GM12801 (cell line): ENCODE results near the gene MAD1L1.

Experiments used
- TF ChIP-seq, protein P1 (sequence below): IDR thresholded peaks from one replicate; pipeline ENCODE4 v1.5.1; 2011; ENCODE audit warnings: control low read depth; ENCODE audit not compliant: insufficient read length; ENCODE audit errors: extremely low read depth

Gene MAD1L1

DNA sequence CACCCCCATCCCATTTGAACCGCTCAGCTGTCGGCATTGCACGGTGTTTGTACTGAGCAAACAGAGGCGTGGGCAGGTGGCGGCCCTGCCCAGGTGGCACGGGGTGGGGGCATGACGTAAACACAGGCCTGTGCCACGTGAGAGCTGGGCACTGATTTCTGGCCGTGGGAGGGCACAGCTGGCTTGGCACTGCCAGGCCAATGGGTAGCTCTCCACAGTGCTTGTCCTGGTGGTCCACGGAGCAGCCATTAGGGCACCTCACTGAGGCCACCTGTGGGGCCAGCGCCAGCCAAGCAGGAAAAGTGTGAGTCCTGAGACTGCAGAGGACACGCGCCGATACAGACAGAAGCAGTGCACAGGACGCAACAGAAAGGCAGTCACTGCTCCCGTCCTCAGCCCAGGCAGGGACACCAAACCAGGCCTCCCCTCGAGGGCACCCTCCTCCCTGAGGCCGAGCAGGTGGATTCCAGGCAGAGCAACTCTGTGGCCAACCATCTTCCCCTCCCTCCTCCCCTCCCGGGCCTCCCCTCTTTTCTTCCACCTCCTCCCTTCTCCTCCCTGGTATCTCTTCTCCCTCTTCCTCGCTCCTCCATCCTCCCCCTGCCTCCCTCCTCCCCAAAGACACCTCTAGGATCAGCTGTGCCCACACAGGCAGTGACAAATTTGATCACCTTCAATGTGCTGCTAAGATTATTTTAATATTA, 303.9 kb downstream of the MAD1L1 start:
- TF ChIP-seq, protein P1, sequence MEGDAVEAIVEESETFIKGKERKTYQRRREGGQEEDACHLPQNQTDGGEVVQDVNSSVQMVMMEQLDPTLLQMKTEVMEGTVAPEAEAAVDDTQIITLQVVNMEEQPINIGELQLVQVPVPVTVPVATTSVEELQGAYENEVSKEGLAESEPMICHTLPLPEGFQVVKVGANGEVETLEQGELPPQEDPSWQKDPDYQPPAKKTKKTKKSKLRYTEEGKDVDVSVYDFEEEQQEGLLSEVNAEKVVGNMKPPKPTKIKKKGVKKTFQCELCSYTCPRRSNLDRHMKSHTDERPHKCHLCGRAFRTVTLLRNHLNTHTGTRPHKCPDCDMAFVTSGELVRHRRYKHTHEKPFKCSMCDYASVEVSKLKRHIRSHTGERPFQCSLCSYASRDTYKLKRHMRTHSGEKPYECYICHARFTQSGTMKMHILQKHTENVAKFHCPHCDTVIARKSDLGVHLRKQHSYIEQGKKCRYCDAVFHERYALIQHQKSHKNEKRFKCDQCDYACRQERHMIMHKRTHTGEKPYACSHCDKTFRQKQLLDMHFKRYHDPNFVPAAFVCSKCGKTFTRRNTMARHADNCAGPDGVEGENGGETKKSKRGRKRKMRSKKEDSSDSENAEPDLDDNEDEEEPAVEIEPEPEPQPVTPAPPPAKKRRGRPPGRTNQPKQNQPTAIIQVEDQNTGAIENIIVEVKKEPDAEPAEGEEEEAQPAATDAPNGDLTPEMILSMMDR = no peak

DNA sequence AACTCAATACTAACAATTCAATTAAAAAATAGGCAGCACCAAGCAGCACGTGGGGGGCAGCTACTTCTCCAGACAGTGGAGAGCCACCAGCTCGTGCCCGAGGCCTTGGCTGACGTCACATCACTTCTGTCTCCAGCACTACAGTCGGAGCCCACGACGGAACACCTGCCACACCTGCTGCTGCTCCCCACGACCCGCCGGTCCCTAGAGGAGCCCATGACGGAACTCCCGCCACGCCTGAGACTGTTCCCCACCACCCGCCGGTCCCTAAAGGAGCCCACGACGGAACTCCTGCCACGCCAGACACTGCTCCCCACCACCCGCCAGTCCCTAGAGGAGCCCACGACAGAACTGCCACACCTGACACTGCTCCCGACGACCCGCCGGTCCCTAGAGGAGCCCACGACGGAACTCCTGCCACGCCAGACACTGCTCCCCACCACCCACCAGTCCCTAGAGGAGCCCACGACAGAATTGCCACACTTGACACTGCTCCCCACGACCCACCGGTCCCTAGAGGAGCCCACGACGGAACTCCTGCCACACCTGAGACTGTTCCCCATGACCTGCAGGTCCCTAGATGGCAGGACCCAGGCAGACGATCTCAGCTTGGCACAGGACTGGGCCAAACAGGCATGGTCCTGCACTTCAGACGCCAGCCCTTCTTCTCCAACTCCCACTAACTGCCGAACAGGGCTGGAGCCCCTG, 304.7 kb downstream of the MAD1L1 start:
- TF ChIP-seq, protein P1 = no peak

DNA sequence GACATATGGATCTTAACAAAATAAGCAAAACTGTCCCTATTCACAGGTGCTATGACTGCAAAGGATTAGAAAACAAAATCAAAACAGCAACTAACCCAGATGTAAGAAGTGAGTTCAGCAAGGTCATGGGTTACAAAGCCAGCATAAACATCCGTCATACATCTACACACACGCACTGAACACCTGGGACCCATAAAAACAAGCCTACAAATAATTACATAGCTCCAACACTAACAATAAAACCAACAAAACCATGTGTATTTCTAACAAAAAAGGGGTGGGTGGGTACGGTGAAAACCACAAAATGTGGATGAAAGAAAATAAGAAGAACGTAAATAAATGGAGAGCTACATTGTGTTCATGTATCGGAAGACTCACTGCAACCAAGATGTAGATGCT, 305.8 kb downstream of the MAD1L1 start:
- TF ChIP-seq, protein P1 = no peak

DNA sequence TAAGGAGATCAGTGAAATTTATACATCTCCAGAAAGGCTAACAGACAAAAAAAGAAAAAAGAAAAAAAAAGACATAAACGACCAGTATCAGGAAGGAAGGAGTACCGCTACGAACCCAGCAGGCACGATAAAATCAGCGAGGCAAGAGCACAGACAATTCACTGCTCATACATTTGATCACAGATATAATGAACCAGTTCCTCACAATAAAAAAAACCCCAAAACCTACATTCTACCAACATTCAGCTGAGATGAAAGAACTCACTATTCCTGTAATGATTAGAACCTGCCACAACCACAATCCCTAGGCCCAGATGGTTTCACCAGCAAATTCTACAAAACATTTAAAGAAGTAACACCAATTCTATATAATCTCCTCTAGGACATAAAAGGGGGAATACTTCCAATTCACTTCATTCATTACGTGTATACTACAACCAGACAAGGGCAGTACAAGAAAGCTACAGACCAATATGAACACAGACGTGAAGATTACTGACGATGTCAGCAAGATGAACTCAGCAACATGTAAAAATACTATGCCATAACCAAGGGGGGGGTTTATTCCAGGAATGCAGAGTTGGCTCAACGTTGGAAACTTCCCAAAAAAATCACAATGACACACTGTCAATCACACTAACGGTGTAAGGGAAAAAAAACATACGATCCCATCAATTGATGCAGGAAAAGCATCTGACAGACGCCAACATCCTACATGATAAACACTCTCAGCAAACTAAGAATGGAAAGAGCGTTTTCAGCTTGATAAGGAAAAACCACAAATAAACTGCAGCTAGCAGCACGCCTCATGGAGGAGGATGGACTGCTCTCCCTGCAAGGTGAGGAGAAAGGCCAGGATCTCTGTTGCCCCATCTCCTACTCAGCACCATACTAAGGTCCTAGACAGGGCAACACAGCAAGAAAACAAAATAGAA, 306.5 kb downstream of the MAD1L1 start:
- TF ChIP-seq, protein P1 = no peak

DNA sequence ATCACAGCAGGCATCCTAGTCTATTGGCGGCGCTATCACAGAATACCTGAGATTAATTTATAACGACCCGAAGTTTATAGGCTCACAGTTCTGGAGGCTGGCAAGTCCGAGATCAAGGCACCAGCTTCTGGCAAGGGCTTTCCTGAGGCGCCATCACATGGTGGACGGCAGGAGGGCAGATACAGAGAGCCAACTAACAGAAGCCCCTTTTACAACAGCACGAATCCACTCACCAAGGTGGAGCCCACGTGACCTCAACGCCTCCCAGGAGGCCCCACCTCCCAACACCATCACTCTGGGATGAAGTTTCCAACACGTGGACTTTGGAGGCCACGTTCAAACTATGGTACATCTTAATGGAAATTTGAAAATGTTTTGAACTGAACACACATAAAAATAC, 307.4 kb downstream of the MAD1L1 start:
- TF ChIP-seq, protein P1 = no peak

DNA sequence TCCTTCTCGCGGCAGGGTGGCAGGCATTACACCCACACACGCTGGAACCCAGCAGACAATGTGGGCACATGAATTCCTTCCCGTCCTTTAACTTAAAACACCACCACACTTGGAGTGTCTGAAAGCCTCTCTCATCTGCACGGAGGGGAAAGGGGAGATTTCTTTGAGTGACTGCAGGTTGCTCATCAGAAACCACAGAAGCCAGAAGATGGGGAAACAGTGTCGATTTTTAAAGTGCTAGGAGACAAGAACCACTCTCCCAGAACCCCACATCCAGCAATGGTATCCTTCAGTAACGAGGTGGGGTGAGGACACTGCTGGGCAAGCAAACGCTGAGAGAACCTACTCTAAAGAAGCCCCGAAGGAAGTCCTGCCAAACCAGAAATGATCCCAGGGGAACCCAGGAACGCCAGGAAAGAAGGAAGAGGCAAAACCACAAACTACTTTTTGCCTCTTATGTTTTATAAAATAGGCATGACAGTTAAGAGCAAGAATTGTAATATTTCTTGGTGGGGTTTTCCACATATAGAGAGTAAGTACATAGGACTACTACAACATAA, 308.4 kb downstream of the MAD1L1 start:
- TF ChIP-seq, protein P1 = no peak
